Upper lobe of right lung (tissue), 1 donor: ENCODE results near the gene GALNT18. TPM values are rescaled to one million over a fixed set of nuclear protein-coding genes. Genes with fewer than 3 reads are reported as not detected.

ENCODE experiments used
- ATAC-seq: fragments of 200-7000 bp; cut with Tn5 transposase; one replicate; pipeline ENCODE4 v1.9.1; 2020; ENCODE audit warnings: mild to moderate bottlenecking, moderate library complexity
- DNase-seq: peaks from one replicate; pipeline ENCODE4 v3.0.0-alpha.2; 2020
- H3K27ac ChIP-seq: fragments of 200-600 bp; one replicate; pipeline ENCODE4 v1.8.0; 2022
- H3K27me3 ChIP-seq: fragments of 200-600 bp; one replicate; pipeline ENCODE4 v1.8.0; 2022; ENCODE audit warnings: mild to moderate bottlenecking
- H3K36me3 ChIP-seq: fragments of 200-600 bp; one replicate; pipeline ENCODE4 v1.8.0; 2022
- H3K4me1 ChIP-seq: fragments of 200-600 bp; one replicate; pipeline ENCODE4 v1.8.0; 2022
- H3K4me3 ChIP-seq: fragments of 200-600 bp; one replicate; pipeline ENCODE4 v1.8.0; 2022; ENCODE audit warnings: mild to moderate bottlenecking
- H3K9me3 ChIP-seq: fragments of 200-600 bp; one replicate; pipeline ENCODE4 v1.8.0; 2022
- CTCF ChIP-seq: fragments of 200-600 bp; IDR thresholded peaks from one replicate; pipeline ENCODE4 v1.8.0; 2022; ENCODE audit warnings: antibody characterized with exemption
- intact Hi-C: fragments of 100-400 bp; cut with DNase I; formaldehyde crosslinking; loops from one replicate; pipeline ENCODE4 v1.11.0; 2022
- total RNA-seq: library from RNA; stranded (reverse); fragmentation: NEBNext Ultra II Directional; extraction: Animal tissue kit (Norgen Biotek cat#: 25700); gene quantifications from one replicate; pipeline ENCODE4 v1.2.1, GENCODE V29; 2021
- donor health status: DM: no; HTN: yes; CAD: no; lungs with severe emphysema.

GALNT18 gene
- total RNA-seq, 1 donor from 2014 or later: 55.5 TPM

GRCh38 chr11:11561991-11562390 is 59.8 kb downstream of the GALNT18 start:
- ATAC-seq (no peak), DNase-seq (no peak)
- no peak for TF ChIP-seq CTCF
- intact Hi-C loops: no loop called here
- no peak overlapping the region for H3K4me3 ChIP-seq
- H3K27ac ChIP-seq: no peak overlapping the region
- no peaks in the 10 kb centered on the region for H3K36me3 ChIP-seq
- H3K4me1 ChIP-seq: peaks cover 23% of the 10 kb centered on the region
- H3K27me3 ChIP-seq: no peaks in the 10 kb centered on the region
- no peaks in the 10 kb centered on the region for H3K9me3 ChIP-seq

GRCh38 chr11:11558826-11559225 is 63.0 kb downstream of the GALNT18 start:
- Histone ChIP-seq H3K36me3 (no peaks in the 10 kb centered on the region), H3K4me1 (peaks cover 37% of the 10 kb centered on the region), H3K4me3 (no peak overlapping the region), H3K27me3 (no peaks in the 10 kb centered on the region), H3K9me3 (no peaks in the 10 kb centered on the region), H3K27ac (peak overlapping the region; percentile 71)
- TF ChIP-seq CTCF: no peak
- DNase-seq (peak; percentile 77), ATAC-seq (peak; percentile 87)
- intact Hi-C loops: no loop called here

GRCh38 chr11:11558396-11558795 is 63.4 kb downstream of the GALNT18 start:
- intact Hi-C loops: no loop called here
- peak overlapping the region; percentile 71 for H3K27ac ChIP-seq
- H3K4me1 ChIP-seq: peaks cover 37% of the 10 kb centered on the region

GRCh38 chr11:11555208-11555607 is 66.6 kb downstream of the GALNT18 start:
- intact Hi-C loops: no loop called here
- Histone ChIP-seq H3K4me1 (peaks cover 36% of the 10 kb centered on the region), H3K27ac (no peak overlapping the region), H3K27me3 (no peaks in the 10 kb centered on the region), H3K4me3 (no peak overlapping the region), H3K9me3 (no peaks in the 10 kb centered on the region), H3K36me3 (no peaks in the 10 kb centered on the region)
- DNase-seq (peak; percentile 81), ATAC-seq (peak; percentile 29)
- no peak for TF ChIP-seq CTCF

More at GRCh38 chr11:11558396-11558795, 63.4 kb downstream of the GALNT18 start:
- Histone ChIP-seq H3K27me3 (no peaks in the 10 kb centered on the region), H3K4me3 (no peak overlapping the region), H3K9me3 (no peaks in the 10 kb centered on the region), H3K36me3 (no peaks in the 10 kb centered on the region)
- TF ChIP-seq CTCF: no peak
- ATAC-seq (peak; percentile 78), DNase-seq (peak; percentile 81)

- no peak for ATAC-seq
These were observed 68.2 kb downstream of the GALNT18 start for GRCh38 chr11:11553573-11553972.

More at GRCh38 chr11:11553573-11553972, 68.2 kb downstream of the GALNT18 start:
- DNase-seq: no peak
- peak overlapping the region; percentile 44 for H3K27ac ChIP-seq
- H3K4me3 ChIP-seq: no peak overlapping the region
- TF ChIP-seq CTCF: no peak
- intact Hi-C loops: no loop called here
- H3K27me3 ChIP-seq: no peaks in the 10 kb centered on the region
- H3K9me3 ChIP-seq: no peaks in the 10 kb centered on the region
- H3K36me3 ChIP-seq: no peaks in the 10 kb centered on the region
- peaks cover 35% of the 10 kb centered on the region for H3K4me1 ChIP-seq
